GM23248 (cell line): ENCODE data around the gene SLC8A1.

Source experiments
- EZH2 ChIP-seq: fragments of 200-600 bp; sonication (generic); IDR thresholded peaks from 2 replicates; pipeline ENCODE4 v1.6.1; 2018; ENCODE audit warnings: antibody characterized with exemption, mild to moderate bottlenecking; ENCODE audit not compliant: insufficient read depth, poor library complexity, severe bottlenecking
- EZH2phosphoT487 ChIP-seq: fragments of 200-600 bp; sonication (generic); IDR thresholded peaks from 2 replicates; pipeline ENCODE4 v1.6.1; 2018; ENCODE audit warnings: antibody characterized with exemption, moderate library complexity, mild to moderate bottlenecking, low read depth; ENCODE audit not compliant: insufficient read depth

DNA sequence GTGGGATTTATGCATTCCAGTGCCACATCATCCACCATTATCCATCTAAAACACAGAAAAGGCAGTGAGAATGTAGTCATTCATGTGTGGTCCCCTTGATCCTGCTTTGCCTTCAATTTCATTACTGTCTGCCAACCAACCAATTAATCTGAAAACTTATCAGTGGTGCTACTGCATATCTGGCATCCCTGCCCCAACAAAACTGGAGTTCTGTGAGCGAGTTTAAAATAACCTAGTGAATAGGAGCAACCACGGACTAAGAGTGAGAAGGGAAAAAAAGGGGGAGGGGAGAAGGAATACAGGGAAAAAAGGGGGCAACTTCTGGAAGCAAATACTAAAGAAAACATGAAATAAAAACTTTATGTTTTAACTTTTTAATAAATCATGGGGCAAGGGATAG, 42.2 kb downstream of the SLC8A1 start:
- TF ChIP-seq EZH2phosphoT487 (no peak), EZH2 (no peak)
